ENCODE results near the gene MYO5A.

DNA sequence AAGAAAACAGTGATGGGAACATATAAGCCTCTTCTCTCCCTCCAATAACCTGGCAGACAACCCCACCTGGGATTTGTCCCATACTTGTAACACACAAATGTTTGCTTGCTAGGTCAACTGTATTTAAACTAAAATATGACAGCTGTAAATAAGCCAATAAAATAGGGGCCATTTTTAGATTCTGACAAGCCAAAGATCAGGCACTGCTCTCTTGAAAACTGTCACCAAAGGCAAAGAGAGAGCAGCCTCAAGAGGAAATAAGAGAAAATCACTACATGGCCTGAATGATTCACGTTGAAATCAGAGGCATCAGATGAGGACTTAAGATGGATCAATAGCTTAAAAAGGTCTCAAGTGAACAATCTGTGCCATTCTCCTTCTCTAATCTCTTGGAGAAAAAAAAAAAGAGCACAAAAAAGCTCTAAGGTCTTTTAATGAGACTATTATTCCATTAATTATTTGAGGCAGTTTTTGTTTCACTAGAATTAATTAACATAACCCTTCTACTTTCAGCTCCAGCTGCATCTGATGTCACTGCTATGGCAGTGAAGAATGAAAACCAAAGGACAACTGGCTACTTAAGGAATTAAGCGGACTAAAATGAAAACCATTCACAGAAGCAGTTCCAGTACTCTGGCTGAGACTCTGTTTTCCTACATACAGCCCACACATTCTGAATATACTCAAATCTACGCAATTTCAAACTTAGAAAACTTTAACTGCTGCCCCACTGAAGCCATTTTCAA, 19.0 kb downstream of the MYO5A start:
- TF ChIP-seq, protein P1, sequence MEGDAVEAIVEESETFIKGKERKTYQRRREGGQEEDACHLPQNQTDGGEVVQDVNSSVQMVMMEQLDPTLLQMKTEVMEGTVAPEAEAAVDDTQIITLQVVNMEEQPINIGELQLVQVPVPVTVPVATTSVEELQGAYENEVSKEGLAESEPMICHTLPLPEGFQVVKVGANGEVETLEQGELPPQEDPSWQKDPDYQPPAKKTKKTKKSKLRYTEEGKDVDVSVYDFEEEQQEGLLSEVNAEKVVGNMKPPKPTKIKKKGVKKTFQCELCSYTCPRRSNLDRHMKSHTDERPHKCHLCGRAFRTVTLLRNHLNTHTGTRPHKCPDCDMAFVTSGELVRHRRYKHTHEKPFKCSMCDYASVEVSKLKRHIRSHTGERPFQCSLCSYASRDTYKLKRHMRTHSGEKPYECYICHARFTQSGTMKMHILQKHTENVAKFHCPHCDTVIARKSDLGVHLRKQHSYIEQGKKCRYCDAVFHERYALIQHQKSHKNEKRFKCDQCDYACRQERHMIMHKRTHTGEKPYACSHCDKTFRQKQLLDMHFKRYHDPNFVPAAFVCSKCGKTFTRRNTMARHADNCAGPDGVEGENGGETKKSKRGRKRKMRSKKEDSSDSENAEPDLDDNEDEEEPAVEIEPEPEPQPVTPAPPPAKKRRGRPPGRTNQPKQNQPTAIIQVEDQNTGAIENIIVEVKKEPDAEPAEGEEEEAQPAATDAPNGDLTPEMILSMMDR (IDR thresholded peaks at IDR 0.05): no peak
- TF ChIP-seq POLR2A (IDR thresholded peaks at IDR 0.05): no peak
